CD1c-positive myeloid dendritic cell (primary cell): ENCODE measurements around the gene ETS2.

Experiments used
- DNase-seq: peaks from one replicate; pipeline ENCODE4 v3.0.0-alpha.2; 2016; ENCODE audit errors: extremely low spot score

The ETS2 gene

GRCh38 chr21:38800924-38801744, 4.6 kb upstream of the ETS2 start:
- no peak for DNase-seq

GRCh38 chr21:38802050-38803026, 3.4 kb upstream of the ETS2 start:
- no peak for DNase-seq

GRCh38 chr21:38803075-38803660, 2.6 kb upstream of the ETS2 start:
- no peak for DNase-seq

- peak; percentile 37 for DNase-seq
These were observed 1.5 kb upstream of the ETS2 start for GRCh38 chr21:38804030-38804788.

GRCh38 chr21:38804789-38805327, 871 bp upstream of the ETS2 start:
- DNase-seq, result peak; percentile 61

- DNase-seq, result peak; percentile 23
These were observed 618 bp downstream of the ETS2 start for GRCh38 chr21:38806153-38806941.

GRCh38 chr21:38806942-38807284, 1.2 kb downstream of the ETS2 start:
- DNase-seq, result peak; percentile 36

GRCh38 chr21:38807441-38807871, 1.7 kb downstream of the ETS2 start:
- no peak for DNase-seq

- DNase-seq, result no peak
These were observed 2.3 kb downstream of the ETS2 start for GRCh38 chr21:38807986-38808385.

- peak; percentile 84 for DNase-seq
These were observed 3.6 kb downstream of the ETS2 start for GRCh38 chr21:38809198-38809878.

- no peak for DNase-seq
These were observed 4.5 kb downstream of the ETS2 start for GRCh38 chr21:38810034-38810825.

GRCh38 chr21:38810826-38811164, 5.1 kb downstream of the ETS2 start:
- DNase-seq, result no peak

- peak; percentile 83 for DNase-seq
These were observed 5.5 kb downstream of the ETS2 start for GRCh38 chr21:38811257-38811656.

GRCh38 chr21:38813143-38813542, 7.4 kb downstream of the ETS2 start:
- DNase-seq, result no peak

- no peak for DNase-seq
These were observed 7.8 kb downstream of the ETS2 start for GRCh38 chr21:38813547-38813946.

GRCh38 chr21:38814126-38815059, 8.7 kb downstream of the ETS2 start:
- no peak for DNase-seq

GRCh38 chr21:38815060-38815405, 9.3 kb downstream of the ETS2 start:
- DNase-seq, result no peak

- DNase-seq, result no peak
These were observed 10.8 kb downstream of the ETS2 start for GRCh38 chr21:38816400-38816977.
